ENCODE results near the gene CRLF2. TPM values are rescaled to one million over a fixed set of nuclear protein-coding genes. Genes with fewer than 3 reads are reported as not detected.

The CRLF2 gene
- total RNA-seq, 1 experiment from 2014 or later, result not detected

GRCh38 chrX:1147611-1148515 lies 64.6 kb downstream of the CRLF2 start:
- in situ Hi-C loops (cut with HindIII; ENCODE audit: low sequenced_read_pairs), result no loop called here
- no peak for DNase-seq (ENCODE audit: low spot score)

- no peak for DNase-seq (ENCODE audit: low spot score)
- in situ Hi-C loops (cut with HindIII; ENCODE audit: low sequenced_read_pairs), result no loop called here
Measured at GRCh38 chrX:1144293-1144692, 68.2 kb downstream of the CRLF2 start.

Other genes with a start within 250 kb of the CRLF2 start
- gene CSF2RA, start 56.2 kb upstream of the CRLF2 start, total RNA-seq (2014; rRNA removed; shearing (Covaris generic)), result 5.6 and 18.3 TPM in 2 replicates
- not detected in 2 replicates for gene IL3RA, start 124.1 kb upstream of the CRLF2 start, total RNA-seq (2014; rRNA removed; shearing (Covaris generic))
- gene SLC25A6, start 179.5 kb upstream of the CRLF2 start, total RNA-seq (2014; rRNA removed; shearing (Covaris generic)), result 631 and 697 TPM in 2 replicates
- gene ASMTL, start 240.3 kb upstream of the CRLF2 start, total RNA-seq (2014; rRNA removed; shearing (Covaris generic)), result 214 and 257 TPM in 2 replicates